Activated CD4-positive, CD25-positive, alpha-beta regulatory T cell treated with anti-CD3 and anti-CD28 coated beads, Interleukin-2, amount 50 U/mL, for 16 hours (primary cell): ENCODE data around the gene WDR82.

Source experiments
- DNase-seq: peaks from one replicate; pipeline ENCODE4 v3.0.0-alpha.2; 2020; ENCODE audit warnings: low read depth, low spot score

Gene WDR82

DNA sequence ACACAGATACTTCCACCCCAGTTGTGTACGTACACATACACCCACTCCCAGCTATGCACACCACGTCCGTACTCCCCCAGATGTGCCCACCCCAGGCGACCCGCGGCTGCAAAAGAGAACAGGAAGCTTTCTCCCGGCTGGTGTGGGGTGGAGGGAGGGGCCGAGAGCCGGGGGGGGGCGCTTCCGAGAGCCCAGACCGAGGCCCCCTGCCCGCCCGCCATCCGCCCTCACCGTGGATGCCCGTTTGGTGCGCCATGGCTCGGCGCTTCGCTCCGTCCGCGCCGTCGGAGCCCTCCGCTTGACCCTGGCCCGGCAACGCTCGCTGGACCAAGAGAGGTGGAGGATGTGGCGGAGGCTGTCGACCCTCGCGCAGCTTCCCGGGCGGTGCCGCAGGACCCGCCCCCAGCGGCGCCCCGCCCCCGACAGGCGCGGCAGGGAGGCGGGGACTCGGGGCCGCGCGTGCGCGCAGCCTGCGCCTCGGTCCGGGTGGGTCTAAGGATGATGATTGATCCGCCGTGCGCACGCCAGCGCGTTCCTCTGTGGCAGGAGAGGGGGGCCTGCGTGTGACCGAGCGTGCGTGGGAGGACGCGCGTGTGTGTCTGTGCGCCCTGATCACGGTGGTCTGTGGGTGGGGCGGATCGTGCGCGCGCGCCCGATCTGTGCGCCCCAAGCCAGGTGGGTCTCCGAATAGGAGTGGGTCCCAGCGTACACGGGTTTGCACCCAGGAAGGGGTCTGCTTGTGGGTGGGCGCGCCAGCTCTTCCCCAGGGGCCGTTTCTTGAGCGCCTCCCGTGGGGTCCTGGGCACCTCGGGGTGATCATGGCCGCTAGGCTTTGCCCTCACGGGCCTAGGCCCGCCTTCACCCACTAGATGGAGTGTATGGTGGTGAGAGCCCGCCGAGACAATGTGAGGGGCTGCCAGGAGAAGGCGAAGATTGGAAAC is 39.4 kb downstream of the WDR82 start, which contains the start of gene TWF2:
TWF2 (minus strand) TSS at position 398 of the 941 bp plus-strand sequence; CDS start at position 256, 142 bp downstream.
- peak; percentile 74 for DNase-seq

DNA sequence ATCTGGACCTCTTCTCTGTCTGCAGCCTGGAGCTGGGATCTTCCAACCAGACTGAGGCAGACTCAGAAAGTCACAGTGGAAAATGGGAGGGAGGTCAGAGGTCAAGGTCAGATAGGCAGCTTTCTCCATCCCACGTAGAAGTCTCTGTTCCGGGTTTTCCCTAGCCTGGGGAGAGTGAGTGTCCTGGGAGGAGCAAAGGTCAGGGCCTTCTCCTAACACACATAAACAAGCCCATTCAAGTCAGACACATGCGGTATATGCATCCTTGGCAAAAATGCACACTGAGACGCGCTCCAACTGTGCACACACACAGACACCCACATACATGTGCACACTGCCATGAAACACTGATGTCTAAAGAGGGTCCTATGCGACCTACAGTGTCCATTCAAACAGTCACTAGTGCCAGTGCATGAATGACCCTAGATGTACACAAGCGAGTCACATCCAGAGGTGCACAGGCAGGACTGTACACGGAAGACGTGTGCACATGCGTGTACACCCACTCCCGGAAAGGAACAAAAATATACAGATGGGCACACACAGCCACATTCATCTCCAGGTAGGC is 40.2 kb downstream of the WDR82 start:
- DNase-seq, result no peak

DNA sequence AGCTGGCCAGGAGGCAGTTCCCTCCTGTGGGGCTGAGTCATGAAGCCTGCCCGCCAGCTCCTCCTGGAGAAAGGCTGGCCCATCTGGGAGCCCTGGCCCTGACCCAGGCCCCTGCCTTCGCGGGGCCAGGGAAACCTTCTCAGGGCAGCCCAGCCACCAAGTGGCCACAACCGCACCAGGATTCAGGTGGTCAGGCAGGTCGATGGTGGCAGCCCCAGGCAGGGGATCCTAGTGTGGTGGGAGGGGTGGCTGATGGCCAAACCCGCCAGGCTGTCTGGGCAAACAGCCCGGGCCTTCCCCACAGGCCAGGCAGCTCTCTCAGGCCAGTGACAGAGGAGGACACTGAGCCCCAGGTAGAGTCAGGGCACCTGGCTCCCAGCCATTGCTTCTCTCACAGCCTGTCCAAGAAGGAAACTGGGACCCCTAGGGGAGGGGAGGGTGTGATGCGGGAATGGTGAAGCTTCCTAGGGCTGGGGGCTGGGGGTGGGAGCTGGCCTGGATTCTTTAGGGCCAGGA is 40.7 kb downstream of the WDR82 start:
- DNase-seq, result no peak

DNA sequence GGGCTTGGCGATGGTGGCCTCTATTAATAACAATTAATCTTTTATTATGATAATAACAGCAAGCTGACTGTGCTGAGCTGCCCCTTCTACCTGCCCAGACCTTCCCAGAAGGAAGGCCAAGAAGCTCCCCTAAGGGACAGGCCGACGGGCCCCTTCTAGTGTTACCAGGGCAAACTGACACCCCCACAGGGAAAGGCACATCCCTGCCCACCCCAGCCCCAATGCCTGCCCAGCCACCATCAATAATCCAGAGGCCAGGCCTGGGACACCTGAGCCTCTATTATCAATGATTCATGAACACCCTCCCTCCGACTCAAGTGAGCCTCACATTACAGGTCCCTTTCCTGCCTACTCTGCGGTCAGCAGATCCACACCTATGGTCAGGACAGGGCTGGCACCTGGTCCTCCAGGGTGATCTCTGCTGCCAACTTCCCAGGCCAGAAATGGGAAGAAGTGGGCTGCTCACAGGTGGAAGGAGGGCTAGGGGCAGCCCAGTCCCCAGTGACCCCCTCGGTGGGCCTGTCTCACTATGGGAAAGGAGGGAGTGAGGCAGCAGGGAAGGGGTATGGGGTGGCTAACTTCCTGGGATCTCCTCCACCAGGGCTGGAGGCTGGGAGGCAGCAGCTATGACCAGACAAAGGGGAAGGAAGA is 41.3 kb downstream of the WDR82 start:
- no peak for DNase-seq

DNA sequence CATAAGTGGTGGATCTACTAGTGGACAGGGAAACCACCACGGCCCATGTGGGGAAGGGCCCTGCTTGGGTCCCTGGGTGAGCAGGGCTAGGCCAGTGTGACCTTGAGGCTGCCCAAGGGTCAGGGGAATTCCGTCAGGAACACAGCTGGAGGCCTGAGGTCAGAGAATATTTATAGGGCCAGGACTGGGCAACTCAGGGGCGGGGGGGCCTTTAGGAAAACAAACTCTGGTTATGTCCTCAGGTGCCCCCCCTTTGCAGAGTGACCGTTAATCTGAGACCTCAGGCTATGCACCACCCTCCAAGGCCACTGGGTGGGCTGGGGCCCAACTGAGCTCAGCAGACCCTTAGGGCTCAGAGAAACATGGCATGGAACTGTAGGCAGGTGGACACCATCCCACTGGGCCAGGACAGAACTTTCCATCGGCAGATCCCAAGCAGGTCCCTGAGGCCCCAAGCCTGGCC is 42.0 kb downstream of the WDR82 start:
- DNase-seq, result no peak

DNA sequence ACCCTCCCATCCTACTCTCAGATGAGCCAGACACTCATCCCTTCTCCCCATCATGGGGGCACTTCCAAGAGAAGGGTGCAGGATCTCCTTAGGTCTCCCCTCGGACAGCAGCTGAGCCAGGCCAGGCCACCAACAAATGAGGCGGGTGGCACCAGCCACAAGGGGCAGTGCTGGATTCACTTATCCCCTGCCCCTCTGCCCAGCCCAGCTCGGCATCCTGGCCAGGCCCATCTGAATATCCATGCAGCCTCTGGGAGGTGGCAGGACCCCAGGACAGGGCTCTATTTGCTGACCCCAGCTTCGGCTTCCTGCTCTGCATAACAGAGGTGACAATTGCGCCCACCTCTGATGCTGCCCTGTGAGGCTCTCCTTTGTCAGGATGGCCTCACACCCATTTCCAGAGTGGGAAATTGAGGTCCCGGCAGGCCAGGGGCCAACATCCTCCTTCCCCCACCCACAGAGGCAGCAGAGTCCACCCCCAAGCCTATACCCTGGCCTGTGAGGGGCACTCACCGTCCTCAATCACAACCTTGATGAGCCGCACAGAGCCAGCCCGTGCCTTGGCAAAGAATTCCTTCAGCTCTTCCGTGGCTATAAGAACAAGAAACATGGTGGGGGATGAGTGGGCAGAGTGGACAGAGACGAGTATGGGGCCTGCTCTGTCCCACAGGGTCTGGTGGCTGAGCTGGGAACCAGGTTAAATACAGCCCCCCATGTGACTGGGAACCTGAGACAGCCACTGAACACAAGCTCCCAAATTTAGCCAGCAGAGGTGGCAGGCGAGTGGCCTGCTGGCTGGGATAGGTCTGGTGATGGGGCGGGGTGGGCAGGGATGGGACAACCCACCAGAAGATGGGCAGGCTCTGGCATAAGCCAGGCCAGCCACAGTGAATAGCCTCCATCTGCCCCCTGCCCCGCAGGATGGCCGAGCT is 43.7 kb downstream of the WDR82 start:
- DNase-seq, result no peak

DNA sequence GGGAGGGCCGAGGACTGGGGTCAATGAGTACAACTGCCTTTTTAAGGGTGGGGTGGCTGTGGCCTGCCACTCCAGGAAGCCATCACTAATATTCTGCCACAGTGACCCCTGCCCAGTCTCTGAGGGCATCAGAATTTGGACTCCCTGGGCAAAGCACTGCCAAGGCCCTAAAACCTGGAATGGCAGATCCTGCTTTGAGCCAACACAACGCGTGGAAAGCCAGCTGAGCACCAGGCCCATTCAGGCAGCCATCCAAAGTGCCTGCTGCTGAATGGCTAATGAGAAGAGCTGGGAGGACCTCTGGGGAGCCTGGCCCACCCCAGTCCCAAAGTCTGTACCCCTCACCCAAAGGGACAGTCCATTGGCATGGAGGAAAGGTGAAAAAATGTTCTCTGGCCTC is 44.5 kb downstream of the WDR82 start:
- DNase-seq, result no peak

DNA sequence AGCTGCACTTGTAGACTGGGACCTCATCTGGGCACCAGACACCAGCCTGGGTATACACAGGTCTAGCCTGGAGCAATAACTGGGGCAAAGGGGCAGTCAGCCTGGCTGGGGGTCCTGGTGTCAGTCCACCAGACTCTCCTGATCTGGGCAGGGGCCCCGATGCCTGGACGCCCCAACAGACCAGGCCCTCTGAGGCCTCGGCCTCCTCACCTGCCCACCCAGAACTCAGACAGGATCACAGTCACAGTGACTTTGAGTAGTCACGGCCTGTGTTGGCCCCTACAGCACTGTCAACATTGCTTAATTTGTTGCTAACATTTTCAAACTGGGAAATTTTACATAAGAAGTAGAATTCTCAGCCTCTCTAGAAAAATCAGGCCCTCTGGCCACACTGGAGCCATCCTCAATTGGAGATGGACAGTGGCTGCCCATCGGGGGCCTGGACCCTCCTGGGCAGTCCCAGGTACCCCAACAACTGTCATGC is 45.3 kb downstream of the WDR82 start:
- no peak for DNase-seq

DNA sequence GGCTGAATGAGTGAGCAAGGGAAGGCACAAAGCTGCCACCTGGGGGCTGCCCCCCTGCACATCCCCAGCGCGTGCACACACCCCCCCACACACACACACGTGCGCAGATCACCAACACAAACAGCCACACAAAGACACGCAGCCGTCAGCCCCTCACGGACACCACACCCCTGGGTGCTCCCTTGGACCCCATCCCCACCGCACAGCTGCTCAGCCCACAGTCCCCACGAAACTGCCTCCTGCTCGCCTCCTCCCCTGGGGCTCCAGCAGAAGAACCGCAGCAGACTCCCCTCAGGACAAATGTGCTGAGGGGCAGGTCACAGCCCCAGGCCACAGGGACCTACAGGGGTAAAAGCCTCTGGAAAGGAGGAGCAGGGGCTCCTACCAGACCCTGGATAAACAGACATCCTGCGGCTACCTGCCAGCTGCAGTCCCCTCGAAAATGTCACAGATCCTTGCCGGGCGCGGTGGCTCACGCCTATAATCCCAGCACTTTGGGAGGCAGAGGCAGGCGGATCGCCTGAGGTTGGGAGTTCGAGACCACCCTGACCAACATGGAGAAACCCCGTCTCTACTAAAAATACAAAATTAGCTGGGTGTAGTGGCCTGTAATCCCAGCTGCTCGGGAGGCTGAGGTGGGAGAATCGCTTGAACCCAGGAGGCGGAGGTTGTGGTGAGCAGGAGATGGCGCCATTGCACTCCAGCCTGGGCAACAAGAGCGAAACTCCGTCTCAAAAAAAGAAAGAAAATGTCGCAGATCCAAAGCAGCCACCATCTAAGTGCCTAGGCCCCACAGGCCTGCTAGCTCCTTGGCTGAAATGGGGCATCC is 46.0 kb downstream of the WDR82 start:
- DNase-seq, result no peak

DNA sequence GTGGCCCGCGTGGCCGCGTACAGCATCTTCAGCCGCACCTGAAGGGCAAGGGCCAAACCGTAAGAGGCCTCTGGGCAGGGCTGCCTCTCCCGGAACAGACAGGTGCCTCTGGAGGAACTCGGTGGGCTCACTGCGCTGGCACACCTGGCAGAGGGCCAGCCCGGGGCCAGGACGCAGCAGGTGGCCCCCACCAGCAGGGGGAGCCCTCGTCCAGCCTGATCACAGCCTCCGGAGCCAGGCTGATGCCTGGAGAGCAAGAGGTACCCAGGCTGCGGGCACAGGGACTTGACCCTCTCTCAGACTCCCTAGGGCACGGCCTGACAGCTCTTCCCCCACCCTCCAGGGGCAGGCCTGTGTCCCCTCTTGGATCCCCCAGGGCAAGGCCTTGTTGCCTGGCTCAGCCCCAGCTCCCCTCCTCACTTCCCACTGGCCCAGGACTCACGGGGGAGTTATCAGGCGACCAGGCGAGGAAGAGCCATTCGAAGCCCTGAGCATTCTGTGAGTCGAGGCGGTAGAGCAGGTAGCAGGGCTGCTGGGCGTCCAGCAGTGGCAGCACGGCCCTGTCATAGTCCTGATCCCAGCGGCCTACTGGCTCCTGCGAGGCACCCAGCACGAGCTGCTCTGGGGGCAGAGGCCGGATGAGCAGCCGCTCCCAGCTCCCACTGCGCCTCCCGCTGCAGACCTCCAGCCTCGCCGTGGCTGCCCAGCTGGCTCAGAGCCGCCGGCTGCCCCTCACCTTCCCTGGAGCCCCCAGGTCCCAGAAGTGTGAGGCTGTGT is 46.8 kb downstream of the WDR82 start:
- DNase-seq, result peak; percentile 80

DNA sequence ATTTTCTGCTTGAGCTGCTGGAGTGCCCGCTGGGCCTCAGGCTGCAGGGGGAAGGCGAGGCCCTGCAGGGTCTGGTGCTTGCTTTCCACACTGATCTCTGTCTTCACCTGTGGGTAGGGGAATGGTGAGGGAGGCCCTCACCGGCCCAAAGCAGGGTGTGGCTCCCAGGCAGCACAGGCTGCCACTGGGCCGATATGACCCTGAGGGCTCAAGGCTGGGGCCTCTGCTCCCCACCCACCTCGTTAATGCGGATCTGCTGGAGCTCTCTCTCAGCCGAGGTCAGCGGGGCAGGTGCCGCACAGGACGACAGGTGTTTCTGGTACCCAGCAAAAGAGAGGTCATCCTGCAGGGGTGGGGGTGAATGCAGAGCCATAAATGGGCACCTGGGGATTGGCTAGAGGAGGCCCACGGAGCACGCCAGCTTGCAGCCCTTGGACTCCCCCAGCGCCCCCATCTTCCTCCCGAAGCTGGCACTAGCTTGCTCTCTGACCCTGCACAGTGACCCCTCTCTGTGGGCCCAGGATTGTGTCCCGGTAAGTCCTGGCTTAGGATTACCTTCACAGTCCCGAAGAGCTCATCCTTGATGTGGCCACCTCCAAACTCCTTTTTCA is 47.5 kb downstream of the WDR82 start:
- no peak for DNase-seq

DNA sequence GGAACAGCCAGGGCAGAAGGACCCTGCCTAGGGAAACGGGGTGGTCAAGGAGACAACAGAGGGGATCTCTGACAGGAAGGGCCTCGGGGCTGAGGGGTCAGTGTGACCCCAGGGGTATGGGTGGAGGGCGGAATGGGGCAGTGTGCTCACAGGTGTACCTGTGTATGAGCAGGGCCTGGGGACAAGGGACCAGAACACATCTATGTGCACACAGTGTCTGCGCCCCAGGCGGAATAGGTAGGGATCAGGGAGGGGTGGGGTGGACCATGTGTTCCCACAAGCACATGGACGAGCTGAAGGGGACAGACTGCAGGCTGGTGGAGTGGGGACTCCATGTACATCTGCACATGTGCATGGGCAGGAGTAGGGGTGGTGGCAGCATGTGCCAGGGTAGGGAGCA is 48.0 kb downstream of the WDR82 start:
- no peak for DNase-seq

DNA sequence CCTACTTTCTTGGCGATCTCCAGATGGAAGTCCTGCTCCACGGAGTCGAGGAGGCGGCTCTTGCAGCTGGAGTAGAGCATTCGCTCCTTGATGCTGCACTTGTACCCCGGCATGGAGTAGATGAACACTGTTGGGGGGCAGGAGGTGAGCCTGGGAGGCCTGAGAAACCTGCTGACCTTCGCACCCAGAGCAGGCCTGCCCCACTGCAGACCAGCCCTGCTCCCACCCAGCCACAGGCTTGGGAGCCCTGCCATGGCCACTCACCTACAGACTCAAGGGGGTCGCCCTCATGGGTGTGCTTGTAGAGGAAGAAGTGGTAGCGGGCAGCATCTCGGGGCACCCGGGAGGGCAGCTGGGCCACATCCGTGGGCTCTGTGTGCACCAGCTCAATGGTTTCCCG is 48.8 kb downstream of the WDR82 start:
- no peak for DNase-seq

DNA sequence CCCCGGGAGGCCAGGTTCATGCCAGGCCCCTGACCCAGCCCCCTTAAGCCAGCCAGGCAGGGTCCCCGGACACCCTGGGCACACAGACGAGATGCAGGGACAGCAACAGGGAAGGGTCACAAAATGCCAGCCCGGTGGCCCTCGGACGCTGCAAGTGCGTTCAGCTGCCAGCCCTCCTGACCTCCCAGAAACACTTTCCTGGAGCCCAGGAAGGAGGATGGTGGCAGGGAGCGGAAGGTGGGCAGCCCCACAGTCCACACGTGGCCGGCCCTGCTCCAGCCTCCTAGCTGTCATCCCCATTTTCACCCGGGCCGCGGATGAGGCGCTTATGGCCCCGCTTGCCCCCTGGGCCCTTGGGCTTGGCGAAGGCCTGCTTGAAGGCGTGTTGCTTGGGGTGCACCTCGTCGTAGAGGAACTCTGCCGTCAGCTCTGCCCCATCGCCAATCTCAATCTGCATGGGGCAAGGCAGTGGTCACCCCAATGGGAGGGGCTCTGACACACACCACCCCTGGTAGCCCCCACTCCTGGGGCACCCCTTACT is 49.6 kb downstream of the WDR82 start:
- DNase-seq, result no peak

DNA sequence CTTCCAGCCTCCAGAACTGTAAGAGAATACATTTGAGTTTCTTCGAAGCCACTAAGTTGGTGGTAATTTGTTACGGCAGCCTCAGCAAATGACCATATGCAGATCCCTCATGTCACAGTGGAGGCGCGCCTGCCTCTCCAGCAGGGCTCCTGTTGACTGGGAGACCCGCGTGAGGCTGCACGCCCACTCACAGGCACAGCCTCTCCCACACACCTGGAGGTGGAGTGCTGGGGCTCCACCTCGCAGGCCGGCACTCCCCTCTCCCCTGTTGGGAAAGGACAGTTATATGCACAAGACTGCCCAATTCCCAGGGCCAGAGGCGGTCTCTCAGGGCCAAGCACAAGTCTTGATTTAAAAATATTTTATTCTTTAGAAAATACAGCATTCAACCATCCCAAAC is 50.2 kb downstream of the WDR82 start:
- no peak for DNase-seq

DNA sequence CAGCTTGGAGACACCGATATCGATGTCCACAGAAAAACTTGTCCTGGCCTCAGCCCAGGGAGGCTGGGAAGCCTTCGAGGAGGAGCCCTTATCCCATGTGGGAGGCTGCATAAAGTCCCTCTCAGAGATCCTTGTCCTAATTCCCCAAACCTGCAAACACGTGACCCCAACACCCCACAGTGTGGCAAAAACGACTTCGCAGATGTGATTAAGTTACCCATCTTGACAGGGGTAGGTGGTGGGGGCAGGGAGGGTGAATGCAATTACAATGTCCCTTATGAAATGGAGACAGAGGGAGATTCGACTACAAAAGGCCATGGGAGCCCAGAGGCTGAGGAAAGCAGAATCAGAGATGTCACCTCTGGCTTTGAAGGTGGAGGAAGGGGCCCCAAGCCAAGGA is 50.7 kb downstream of the WDR82 start:
- no peak for DNase-seq

DNA sequence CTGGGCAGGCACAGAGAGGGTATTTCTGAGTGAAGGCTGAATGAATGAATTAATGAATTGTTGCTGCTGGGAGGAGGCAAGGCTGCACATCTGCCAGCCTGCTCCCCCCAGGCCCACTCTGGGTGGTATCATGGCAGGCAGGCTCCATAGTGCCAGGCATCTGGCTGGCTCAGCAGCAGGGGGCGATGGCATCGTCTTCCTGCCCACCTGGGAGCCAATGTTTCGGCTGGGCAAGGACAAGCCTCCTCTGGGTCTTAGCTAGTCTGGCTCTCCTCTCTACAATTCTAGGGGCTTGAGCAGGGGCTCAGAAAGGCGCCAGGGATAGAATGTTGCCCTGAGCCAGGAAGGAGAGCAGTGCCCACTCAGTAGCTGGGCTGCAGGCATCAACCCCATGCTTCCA is 51.3 kb downstream of the WDR82 start:
- DNase-seq, result no peak

DNA sequence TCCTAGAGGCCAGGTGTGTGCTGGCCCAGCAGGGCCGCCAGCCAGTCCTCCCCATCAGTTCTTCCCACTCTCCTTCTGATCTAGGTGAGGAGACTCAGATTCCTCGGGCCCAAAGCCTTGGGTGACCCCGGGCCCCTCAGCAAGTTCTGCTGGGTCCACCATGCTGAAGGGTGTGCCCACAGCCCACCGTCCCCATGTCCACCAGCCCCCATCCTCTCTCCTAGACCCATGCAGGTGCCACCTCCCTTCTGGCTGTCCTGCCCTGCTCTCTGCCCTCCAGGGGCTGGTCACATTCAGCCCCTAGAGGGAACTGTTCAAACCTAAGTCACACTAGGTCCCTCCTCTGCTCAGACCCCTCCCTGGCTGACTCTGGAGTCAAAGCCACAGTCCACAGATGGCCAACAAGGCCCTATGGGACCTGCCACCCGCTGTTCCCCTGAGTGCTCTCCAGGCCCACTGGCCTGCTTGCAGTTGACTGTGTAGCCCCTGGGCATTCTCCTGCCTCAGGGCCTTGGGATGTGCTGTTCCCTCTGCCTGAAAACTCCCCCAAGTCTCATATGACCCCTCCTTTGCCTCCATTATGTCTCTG is 52.1 kb downstream of the WDR82 start:
- no peak for DNase-seq
